CD4-positive, alpha-beta T cell (primary cell): Measurements from ENCODE around the gene CCDC73. TPM values are rescaled to one million over a fixed set of nuclear protein-coding genes. Genes with fewer than 3 reads are reported as not detected.

Source experiments
- ATAC-seq: fragments of 200-7000 bp; cut with Tn5 transposase; one replicate; pipeline ENCODE4 v1.10.0; 2022; ENCODE audit warnings: mild to moderate bottlenecking; ENCODE audit not compliant: poor library complexity
- CTCF ChIA-PET: fragments of 350-600 bp; sonication (Branson Sonifier 250); formaldehyde crosslinking; loops from one replicate; lab custom pipeline; 2021; ENCODE audit warnings: antibody characterized with exemption, inconsistent platforms; lab: Charles Lee
- POLR2A ChIA-PET: fragments of 350-600 bp; sonication (Branson Sonifier 250); formaldehyde crosslinking; loops from one replicate; lab custom pipeline; 2021; ENCODE audit warnings: antibody characterized with exemption, inconsistent platforms; lab: Charles Lee
- DNase-seq, 14 experiments: peaks; one replicate each; pipeline ENCODE4 v3.0.0-alpha.2; 2013 to 2020; ENCODE audit warnings: mixed read lengths in 2 of 14
- H3K27ac ChIP-seq, 2 donors: one replicate each; pipeline versions ENCODE4 v1.5.1 to v1.7.0; 2013; ENCODE audit warnings: low read length in 2 of 2, low read depth in 1 of 2, mild to moderate bottlenecking in 1 of 2
- H3K27me3 ChIP-seq, 2 experiments: 1 replicate in 1 of 2; 2 replicates in 1 of 2; pipeline versions ENCODE4 v1.6.1 to v1.7.0; 2013; ENCODE audit warnings: low read length in 2 of 2, control low read depth in 1 of 2, mild to moderate bottlenecking in 1 of 2, moderate library complexity in 1 of 2; ENCODE audit not compliant: insufficient read depth in 2 of 2, control insufficient read depth in 1 of 2
- H3K36me3 ChIP-seq: one replicate; pipeline ENCODE4 v1.6.1; 2013; ENCODE audit warnings: low read length, control low read depth; ENCODE audit not compliant: insufficient read depth
- H3K4me1 ChIP-seq: one replicate; pipeline ENCODE4 v1.6.1; 2013; ENCODE audit warnings: low read length, control low read depth; ENCODE audit not compliant: insufficient read depth
- H3K4me3 ChIP-seq: one replicate; pipeline ENCODE4 v1.5.1; 2013; ENCODE audit warnings: mild to moderate bottlenecking, low read length, moderate library complexity
- H3K9me3 ChIP-seq, 2 experiments: 1 replicate in 1 of 2; 2 replicates in 1 of 2; pipeline versions ENCODE4 v1.6.1 to v1.7.0; 2013; ENCODE audit warnings: low read length in 2 of 2, mild to moderate bottlenecking in 2 of 2, control low read depth in 1 of 2, moderate library complexity in 1 of 2; ENCODE audit not compliant: control insufficient read depth in 1 of 2, insufficient read depth in 1 of 2
- H3K27ac Mint-ChIP-seq: one replicate; pipeline ENCODE4 v1.8.0; 2020; ENCODE audit warnings: mixed read lengths
- H3K27me3 Mint-ChIP-seq: one replicate; pipeline ENCODE4 v1.8.0; 2021; ENCODE audit warnings: mixed read lengths
- H3K36me3 Mint-ChIP-seq: one replicate; pipeline ENCODE4 v1.8.0; 2021; ENCODE audit warnings: low read depth, mixed read lengths
- H3K4me1 Mint-ChIP-seq: one replicate; pipeline ENCODE4 v1.8.0; 2021; ENCODE audit warnings: low read depth, mixed read lengths
- H3K4me3 Mint-ChIP-seq: one replicate; pipeline ENCODE4 v1.8.0; 2020; ENCODE audit warnings: mild to moderate bottlenecking, mixed read lengths
- H3K9me3 Mint-ChIP-seq: one replicate; pipeline ENCODE4 v1.8.0; 2020; ENCODE audit warnings: mixed read lengths
- intact Hi-C, 2 experiments: fragments of 100-400 bp; cut with DNase I in 1 of 2; cut with micrococcal nuclease in 1 of 2; formaldehyde crosslinking; loops; one replicate each; pipeline versions ENCODE4 v1.15.1 to v1.9.0; 2023 to 2025; cut with DNase I, micrococcal nuclease
- total RNA-seq, 174 experiments: library from RNA in 2 of 174; stranded (reverse) in 2 of 174; gene quantifications; one replicate each; pipeline ENCODE4 v1.2.3 and lab custom pipeline; 2021 to 2026
- TF ChIP-seq, protein P1 (sequence below): fragments of 200-600 bp; IDR thresholded peaks from one replicate; pipeline ENCODE4 v1.8.0; 2022; ENCODE audit warnings: antibody characterized with exemption, mild to moderate bottlenecking

CCDC73 gene
- total RNA-seq, 2 experiments from 2014 or later: not detected

DNA sequence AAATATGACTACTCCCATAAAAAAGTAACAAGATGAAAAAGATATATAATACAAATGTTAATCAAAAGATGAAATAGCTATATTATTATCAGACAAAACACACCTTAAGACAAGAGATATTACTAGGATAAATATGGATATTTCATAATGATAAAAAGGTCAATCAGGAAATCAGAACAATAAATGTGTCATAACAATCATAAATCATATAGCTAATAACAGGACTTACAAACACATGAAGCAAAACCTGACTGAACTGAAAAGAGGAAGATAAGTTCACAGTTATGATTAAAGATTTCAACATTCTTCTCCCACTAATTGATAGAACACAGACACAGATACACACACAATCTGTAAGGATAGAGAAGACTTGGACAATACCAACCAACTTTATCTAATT, 163.6 kb downstream of the CCDC73 start:
- H3K9me3 Mint-ChIP-seq: peaks cover 2% of the 10 kb centered on the region
- H3K4me1 Mint-ChIP-seq: no peaks in the 10 kb centered on the region
- Histone ChIP-seq H3K4me3 (no peak overlapping the region), H3K4me1 (no peaks in the 10 kb centered on the region), H3K27ac (no peak overlapping the region), H3K36me3 (no peaks in the 10 kb centered on the region), H3K9me3 (peaks cover 0 to 3% of the 10 kb centered on the region in 2 experiments), H3K27me3 (no peaks in the 10 kb centered on the region)
- no peak overlapping the region for H3K27ac Mint-ChIP-seq
- POLR2A ChIA-PET: no interaction called here
- CTCF ChIA-PET: no interaction called here
- no peak for DNase-seq
- no peak overlapping the region for H3K4me3 Mint-ChIP-seq
- TF ChIP-seq, protein P1, sequence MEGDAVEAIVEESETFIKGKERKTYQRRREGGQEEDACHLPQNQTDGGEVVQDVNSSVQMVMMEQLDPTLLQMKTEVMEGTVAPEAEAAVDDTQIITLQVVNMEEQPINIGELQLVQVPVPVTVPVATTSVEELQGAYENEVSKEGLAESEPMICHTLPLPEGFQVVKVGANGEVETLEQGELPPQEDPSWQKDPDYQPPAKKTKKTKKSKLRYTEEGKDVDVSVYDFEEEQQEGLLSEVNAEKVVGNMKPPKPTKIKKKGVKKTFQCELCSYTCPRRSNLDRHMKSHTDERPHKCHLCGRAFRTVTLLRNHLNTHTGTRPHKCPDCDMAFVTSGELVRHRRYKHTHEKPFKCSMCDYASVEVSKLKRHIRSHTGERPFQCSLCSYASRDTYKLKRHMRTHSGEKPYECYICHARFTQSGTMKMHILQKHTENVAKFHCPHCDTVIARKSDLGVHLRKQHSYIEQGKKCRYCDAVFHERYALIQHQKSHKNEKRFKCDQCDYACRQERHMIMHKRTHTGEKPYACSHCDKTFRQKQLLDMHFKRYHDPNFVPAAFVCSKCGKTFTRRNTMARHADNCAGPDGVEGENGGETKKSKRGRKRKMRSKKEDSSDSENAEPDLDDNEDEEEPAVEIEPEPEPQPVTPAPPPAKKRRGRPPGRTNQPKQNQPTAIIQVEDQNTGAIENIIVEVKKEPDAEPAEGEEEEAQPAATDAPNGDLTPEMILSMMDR: no peak
- ATAC-seq: no peak
- peaks cover 27% of the 10 kb centered on the region for H3K27me3 Mint-ChIP-seq
- intact Hi-C loops: no loop called here
- no peaks in the 10 kb centered on the region for H3K36me3 Mint-ChIP-seq

DNA sequence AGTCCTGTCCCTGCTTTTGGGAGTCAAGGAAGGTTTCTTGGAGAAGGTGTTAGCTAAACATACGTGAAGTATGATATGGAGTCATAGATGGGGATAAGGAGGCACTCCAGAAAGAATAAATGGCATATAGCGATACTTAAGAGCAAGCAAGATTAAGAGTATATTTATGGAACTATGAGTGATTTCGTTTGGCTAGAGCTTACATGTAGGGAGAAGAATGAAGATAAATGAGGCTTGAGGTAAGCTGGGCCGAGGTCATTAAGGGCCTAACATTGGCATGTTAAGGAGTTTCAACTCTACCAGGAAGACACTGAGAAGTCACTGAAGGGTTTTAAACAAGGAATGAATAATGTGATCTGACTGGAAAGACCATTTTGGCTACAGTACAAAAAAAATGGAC, 177.6 kb downstream of the CCDC73 start:
- DNase-seq: no peak
- ChIA-PET POLR2A (no interaction called here), CTCF (no interaction called here)
- Mint-ChIP-seq H3K36me3 (no peaks in the 10 kb centered on the region), H3K4me3 (no peak overlapping the region), H3K27ac (no peak overlapping the region), H3K4me1 (no peaks in the 10 kb centered on the region), H3K27me3 (peaks cover 11% of the 10 kb centered on the region), H3K9me3 (peaks cover 3% of the 10 kb centered on the region)
- no peaks in the 10 kb centered on the region for H3K9me3 ChIP-seq
- ATAC-seq: no peak
- no peaks in the 10 kb centered on the region for H3K27me3 ChIP-seq
- intact Hi-C loops: loop anchor here in 1 of 2 experiments (5.0 kb wide), 1 partner anchor 295 kb away; no protein-coding TSS in a partner anchor
- no peak overlapping the region for H3K4me3 ChIP-seq
- H3K27ac ChIP-seq: no peak overlapping the region
- H3K36me3 ChIP-seq: no peaks in the 10 kb centered on the region
- TF ChIP-seq, protein P1: no peak
- H3K4me1 ChIP-seq: no peaks in the 10 kb centered on the region

DNA sequence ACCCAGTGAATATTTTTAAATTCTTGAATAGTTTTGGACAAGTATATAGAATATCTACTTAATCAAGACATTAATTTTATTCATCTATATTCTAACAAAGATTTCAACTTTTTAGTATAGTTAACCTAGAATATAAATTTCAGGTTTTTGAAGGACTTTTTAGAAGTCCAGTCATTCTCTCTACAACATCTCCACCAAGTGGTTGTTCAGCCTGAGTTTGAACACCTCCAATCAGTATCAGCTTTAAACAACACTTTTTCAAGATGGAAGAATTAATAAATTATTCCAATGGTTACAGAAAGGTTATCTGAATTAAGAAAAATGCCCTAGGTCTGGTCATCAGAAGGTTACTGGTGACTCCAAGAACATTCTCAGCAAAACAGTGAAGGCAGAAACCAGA, 179.0 kb downstream of the CCDC73 start:
- no peaks in the 10 kb centered on the region for H3K27me3 Mint-ChIP-seq
- Histone ChIP-seq H3K36me3 (no peaks in the 10 kb centered on the region), H3K4me3 (no peak overlapping the region), H3K27me3 (no peaks in the 10 kb centered on the region), H3K4me1 (no peaks in the 10 kb centered on the region), H3K27ac (no peak overlapping the region), H3K9me3 (no peaks in the 10 kb centered on the region)
- no peaks in the 10 kb centered on the region for H3K9me3 Mint-ChIP-seq
- ChIA-PET CTCF (no interaction called here), POLR2A (no interaction called here)
- H3K4me1 Mint-ChIP-seq: no peaks in the 10 kb centered on the region
- ATAC-seq (no peak), DNase-seq (peak in 2 of 14 experiments; percentile 6 to 7)
- intact Hi-C loops: loop anchor here (2.0 to 5.0 kb wide), 2 partner anchors 293 kb away; no protein-coding TSS in a partner anchor
- H3K27ac Mint-ChIP-seq: no peak overlapping the region
- H3K36me3 Mint-ChIP-seq: no peaks in the 10 kb centered on the region
- H3K4me3 Mint-ChIP-seq: no peak overlapping the region
- TF ChIP-seq, protein P1: no peak
